Measurements from ENCODE around the gene CHAD.

Gene CHAD

DNA sequence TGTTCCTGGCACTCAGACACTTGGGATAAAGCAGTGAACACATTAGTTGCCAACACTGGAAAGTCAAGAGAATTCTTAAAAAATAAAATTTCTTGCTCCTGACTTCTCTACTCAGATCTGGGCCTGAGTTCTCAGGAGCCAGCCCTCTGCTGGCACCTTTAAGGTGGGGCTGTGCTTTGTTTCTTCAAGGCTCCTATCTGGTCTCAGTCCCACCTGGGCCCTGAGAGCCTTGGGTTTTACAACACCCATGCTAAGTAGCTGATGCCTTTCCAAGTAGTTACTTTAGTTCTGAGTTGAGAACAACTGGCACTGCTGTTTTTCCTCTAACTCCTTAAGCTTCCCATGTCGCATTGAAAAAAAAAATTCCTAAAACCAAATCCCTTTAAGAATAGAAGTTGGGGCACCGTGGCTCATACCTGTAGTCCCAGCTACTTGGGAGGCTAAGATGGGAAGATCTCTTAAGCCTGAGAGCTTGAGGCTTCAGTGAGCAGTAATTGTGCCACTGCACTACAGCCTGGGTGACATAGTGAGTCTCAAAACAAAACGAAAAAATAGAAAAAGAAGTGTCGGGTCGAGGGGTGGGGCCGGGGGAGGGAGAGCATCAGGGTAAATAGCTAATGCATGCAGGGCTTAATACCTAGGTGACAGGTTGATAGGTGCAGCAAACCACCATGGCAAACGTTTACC is 16.6 kb downstream of the CHAD start:
- no peak for DNase-seq
- no peaks in the 10 kb centered on the region for H3K27me3 ChIP-seq (replicated peaks)
- H3K36me3 ChIP-seq (replicated peaks) = no peaks in the 10 kb centered on the region
- H3K4me3 ChIP-seq (ENCODE audit: low read depth, low read length) = no peak overlapping the region
- no peak overlapping the region for H3K27ac ChIP-seq
- in situ Hi-C loops (cut with HindIII; ENCODE audit: low pct_ligation_motif_present, low sequenced_read_pairs) = no loop called here
- TF ChIP-seq, protein P1, sequence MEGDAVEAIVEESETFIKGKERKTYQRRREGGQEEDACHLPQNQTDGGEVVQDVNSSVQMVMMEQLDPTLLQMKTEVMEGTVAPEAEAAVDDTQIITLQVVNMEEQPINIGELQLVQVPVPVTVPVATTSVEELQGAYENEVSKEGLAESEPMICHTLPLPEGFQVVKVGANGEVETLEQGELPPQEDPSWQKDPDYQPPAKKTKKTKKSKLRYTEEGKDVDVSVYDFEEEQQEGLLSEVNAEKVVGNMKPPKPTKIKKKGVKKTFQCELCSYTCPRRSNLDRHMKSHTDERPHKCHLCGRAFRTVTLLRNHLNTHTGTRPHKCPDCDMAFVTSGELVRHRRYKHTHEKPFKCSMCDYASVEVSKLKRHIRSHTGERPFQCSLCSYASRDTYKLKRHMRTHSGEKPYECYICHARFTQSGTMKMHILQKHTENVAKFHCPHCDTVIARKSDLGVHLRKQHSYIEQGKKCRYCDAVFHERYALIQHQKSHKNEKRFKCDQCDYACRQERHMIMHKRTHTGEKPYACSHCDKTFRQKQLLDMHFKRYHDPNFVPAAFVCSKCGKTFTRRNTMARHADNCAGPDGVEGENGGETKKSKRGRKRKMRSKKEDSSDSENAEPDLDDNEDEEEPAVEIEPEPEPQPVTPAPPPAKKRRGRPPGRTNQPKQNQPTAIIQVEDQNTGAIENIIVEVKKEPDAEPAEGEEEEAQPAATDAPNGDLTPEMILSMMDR (IDR thresholded peaks at IDR 0.05; ENCODE audit: low read depth, low read length, missing control alignments) = no peak

DNA sequence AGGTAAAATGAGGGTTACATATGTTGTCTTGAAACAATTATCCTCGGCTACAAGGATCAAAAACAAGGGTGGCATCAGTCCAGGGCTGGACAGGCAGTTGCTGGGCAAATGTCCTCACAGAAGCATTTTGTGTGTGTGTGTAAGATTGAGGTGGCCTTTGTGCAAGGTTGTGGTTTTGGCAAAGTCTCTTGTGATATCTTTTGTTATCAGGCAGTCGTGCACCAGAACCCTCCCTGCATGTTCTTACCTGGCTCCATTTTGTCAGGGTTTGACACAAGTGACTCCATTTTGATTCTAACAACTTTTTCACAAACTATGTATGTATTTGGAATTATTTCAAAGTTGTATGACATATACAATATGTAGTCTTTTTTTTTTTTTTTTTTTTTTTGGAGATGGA is 20.0 kb downstream of the CHAD start:
- Histone ChIP-seq H3K36me3 (replicated peaks) (no peaks in the 10 kb centered on the region), H3K4me3 (ENCODE audit: low read depth, low read length) (no peak overlapping the region), H3K27ac (no peak overlapping the region), H3K27me3 (replicated peaks) (no peaks in the 10 kb centered on the region)
- in situ Hi-C loops (cut with HindIII; ENCODE audit: low pct_ligation_motif_present, low sequenced_read_pairs) = no loop called here
- no peak for DNase-seq
- TF ChIP-seq, protein P1 (IDR thresholded peaks at IDR 0.05; ENCODE audit: low read depth, low read length, missing control alignments) = no peak

DNA sequence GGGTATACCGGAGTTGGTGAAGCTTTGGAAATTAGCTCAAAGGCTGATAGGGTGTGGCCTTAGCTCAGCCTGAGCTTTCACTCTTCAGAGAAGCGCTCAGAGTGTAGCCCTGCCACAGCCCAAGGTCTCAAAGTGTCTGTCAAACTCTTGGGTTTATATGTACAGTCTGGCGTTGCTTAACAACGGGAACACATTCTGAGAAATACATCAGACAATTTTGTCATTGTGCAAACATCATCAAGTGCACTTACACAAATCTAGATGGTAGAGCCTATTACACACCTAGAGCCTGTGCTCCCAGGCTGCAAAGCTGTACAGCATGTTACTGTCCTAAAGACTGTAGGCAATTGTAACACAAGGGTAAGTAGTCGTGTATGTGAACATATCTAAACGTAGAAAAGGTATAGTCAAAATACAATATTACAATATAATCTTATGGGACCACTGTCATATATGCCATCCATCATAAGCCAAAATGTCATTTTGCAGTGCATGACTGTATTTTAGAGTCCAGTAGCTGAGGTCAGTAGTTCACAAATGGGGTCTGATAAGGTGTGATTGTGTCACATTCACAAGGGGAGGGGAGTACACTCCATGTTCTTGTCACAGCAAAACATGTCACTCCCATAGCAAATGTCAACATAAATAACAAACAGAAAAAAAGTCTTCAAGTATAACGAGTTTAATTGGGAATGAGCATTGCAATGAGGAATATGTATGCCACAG is 20.6 kb downstream of the CHAD start:
- in situ Hi-C loops (cut with HindIII; ENCODE audit: low pct_ligation_motif_present, low sequenced_read_pairs) = no loop called here
- Histone ChIP-seq H3K36me3 (replicated peaks) (no peaks in the 10 kb centered on the region), H3K27ac (no peak overlapping the region), H3K4me3 (ENCODE audit: low read depth, low read length) (no peak overlapping the region), H3K27me3 (replicated peaks) (no peaks in the 10 kb centered on the region)
- no peak for DNase-seq
- TF ChIP-seq, protein P1 (IDR thresholded peaks at IDR 0.05; ENCODE audit: low read depth, low read length, missing control alignments) = no peak

DNA sequence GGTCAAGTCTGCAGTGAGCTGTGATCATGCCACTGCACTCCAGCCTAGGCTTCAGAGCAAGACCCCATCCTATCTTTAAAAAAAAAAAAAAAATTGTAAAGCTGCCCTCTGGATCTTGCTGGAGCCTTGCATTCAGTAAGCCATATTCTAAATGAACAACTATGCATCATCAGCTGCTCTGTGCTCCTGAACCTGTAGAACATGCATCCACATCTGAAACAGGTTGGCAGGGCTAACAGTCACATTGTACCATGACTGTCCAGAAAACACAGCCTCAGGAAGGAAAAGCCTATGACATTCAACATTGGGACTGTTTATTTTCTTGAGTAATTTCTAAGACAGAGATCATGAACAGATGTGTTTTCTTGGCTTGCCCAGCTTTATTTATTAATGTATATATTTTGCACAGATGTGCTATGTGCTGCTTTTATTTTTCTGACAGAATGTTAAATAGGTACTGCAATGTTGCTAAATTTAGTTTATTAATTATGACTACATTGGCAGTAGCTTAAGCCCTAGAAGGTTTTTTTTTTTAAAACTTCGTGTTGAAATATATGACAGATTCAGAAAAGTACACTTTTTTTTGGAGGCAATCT is 22.9 kb downstream of the CHAD start:
- no peak overlapping the region for H3K4me3 ChIP-seq (ENCODE audit: low read depth, low read length)
- TF ChIP-seq, protein P1 (IDR thresholded peaks at IDR 0.05; ENCODE audit: low read depth, low read length, missing control alignments) = no peak

DNA sequence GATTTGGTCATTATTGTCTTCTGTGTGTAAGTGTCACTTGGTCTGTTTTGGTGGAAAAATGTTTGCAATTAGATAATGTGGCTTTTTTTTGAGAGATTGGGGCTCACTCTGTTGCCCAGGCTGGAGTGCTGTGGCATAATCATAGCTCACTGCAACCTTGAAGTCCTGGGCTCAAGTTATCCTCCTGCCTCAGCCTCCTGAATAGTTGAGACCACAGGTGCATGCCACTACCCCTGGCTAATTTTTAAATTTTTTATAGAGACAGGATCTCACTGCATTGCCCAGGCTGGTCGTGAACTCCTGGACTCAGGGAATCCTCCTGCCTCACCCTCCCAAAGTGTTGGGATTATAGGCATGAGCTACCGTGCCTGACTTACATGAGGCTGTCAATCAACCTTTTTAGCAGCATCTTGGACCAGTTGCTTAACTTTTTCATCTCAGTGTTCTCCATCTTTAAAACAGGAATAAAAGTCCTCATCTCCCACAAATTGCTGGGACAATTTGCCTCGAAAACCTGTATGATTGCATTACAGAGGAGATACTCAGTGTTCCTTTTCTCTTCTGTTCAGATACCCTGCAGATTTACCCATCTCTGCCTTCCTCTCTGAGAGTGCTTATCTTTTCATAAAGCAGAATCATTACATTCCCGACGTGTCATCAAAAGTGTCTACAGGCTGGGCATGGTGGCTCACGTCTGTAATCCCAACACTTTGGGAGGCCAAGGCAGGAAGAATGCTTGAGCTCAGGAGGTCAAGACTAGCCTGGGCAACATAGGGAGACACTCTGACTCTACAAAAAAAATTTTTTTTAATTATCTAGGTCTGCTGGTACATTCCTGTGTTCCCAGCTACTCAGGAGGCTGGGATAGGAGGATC is 23.6 kb downstream of the CHAD start:
- TF ChIP-seq, protein P1 (IDR thresholded peaks at IDR 0.05; ENCODE audit: low read depth, low read length, missing control alignments) = no peak
- Histone ChIP-seq H3K27ac (no peak overlapping the region), H3K27me3 (replicated peaks) (no peaks in the 10 kb centered on the region), H3K4me3 (ENCODE audit: low read depth, low read length) (no peak overlapping the region), H3K36me3 (replicated peaks) (no peaks in the 10 kb centered on the region)
- in situ Hi-C loops (cut with HindIII; ENCODE audit: low pct_ligation_motif_present, low sequenced_read_pairs) = no loop called here
- DNase-seq = no peak

More for the DNA sequence above, 22.9 kb downstream of the CHAD start:
- H3K27ac ChIP-seq = no peak overlapping the region
- in situ Hi-C loops (cut with HindIII; ENCODE audit: low pct_ligation_motif_present, low sequenced_read_pairs) = no loop called here
- DNase-seq = no peak
- no peaks in the 10 kb centered on the region for H3K27me3 ChIP-seq (replicated peaks)
- no peaks in the 10 kb centered on the region for H3K36me3 ChIP-seq (replicated peaks)
